CD4-positive, alpha-beta T cell treated with Interleukin-6 at 100 ng/mL for 8 hours (primary cell): ENCODE results near the gene VAV1.
A peak's percentile ranks its signal among the peaks of the same experiment; 100 is the strongest.
"Not testable (repeated sequence)": the region's sequence is repeated elsewhere in the genome, so short reads cannot be mapped to it uniquely, and the experiment has no call there.

Experiments used
- DNase-seq: peaks from one replicate; pipeline ENCODE4 v3.0.0-alpha.2; 2020; ENCODE audit warnings: mixed read lengths, low spot score

The VAV1 gene

DNA sequence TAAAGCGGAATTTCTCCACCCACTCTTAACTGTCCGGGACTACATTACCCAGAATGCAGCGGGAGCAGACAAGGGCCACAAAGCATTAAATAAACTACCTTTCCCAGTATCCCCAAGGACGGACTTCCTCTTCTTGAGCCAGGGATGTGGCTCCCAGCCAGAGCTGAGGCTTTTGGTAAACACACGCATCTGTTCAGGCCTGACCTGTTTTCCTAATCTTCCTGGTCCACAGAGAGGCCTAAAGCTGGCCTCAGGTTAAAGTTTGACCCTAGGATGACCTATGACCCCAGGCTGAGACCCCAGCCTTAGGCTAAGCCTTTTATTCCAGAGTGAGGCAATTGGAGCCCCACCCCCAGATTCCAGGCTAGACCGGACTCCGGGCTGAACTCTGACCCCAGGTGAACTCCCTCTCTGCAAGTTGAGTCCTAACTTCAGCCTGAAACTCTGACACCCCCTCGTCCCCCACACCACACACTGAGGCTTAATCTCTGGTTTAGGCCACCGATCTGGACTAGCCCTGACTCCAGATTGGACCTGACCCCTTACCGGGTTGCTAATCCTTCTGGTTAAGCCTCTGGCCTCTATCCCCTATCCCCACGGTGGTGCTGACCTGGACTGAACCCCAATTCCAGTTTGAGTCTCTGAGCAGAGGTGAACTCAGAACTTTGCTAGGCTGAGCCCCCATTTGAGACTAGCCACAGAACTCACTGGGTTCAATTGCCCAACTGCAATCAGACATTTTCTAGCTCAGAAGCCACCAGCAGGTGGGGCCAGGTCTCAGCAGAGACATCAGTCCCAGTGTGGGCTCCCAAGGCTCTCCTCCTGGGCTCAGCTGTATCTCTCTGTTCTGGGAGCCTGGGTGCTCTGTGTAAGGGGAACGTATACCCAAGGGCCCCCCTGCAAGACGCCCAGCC lies 34.4 kb upstream of the VAV1 start:
- peak; percentile 80 for DNase-seq

DNA sequence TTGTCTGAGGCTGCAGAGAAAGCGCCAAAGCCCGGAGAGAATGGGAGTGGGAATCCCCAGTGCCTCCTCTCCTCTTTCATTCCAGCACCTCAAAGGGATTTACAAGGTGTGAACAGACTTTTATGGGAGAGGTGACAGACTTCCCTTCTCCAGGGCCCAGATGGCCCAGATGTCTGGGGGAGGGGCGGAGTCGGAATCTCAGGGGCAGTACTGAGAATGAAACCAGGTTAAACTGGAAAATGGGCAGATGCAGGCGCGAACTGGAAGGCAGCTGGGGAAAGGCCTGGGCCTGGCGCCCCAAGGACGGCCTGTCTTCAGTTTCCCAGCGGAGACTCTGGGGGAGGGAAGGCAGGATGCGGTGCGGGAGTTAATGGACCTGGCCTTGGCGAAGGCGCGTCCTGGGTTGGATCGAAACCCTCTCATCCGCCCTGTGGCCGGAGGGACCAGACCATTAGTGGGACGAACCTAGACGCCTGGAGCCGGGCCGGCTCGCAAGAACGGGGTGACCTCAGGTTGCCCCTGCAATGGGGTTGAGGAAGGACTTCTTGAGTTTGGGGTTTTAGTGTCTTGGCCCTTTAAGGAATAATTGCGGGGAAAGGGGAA lies 33.6 kb upstream of the VAV1 start:
- DNase-seq, result no peak

GRCh38 chr19:6739390-6739882 lies 33.1 kb upstream of the VAV1 start, which contains the start of gene TRIP10:
Gene TRIP10, plus strand, starts transcription at chr19:6739680. Its CDS starts 82 bp downstream, at chr19:6739762.
- DNase-seq, result peak; percentile 78

GRCh38 chr19:6739883-6740588 lies 32.5 kb upstream of the VAV1 start:
- DNase-seq, result no peak

DNA sequence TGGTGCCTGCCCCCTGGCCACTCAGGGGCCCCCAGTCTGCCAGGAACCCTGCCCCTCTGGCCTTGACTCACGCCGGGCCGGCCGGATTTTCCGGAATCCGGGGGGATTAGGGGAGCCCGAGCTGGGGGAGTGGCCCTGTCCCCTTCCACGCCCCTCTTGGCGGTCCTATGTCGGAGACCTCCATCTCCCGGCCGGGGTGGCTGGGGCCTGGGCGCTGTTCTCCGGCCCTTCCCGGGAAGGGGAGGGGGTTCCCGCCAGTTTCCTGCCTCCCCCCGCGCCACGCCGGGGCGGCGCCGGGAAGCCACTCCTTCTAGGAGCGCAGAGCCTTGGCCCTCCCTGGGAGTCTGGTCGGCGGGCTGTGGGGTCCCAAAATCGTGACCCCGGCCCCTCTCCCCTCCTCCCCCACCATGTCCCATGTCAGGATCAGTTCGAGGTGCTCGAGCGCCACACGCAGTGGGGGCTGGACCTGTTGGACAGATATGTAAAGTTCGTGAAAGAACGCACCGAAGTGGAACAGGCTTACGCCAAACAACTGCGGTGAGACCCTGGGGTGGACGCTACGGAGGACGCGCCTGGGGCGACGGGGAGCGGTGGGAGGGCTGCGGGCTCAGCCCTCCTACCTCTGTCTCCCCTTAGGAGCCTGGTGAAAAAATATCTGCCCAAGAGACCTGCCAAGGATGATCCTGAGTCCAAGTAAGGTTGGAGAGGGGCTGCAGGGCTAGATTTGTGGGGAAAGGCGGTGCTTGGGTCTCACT lies 31.7 kb upstream of the VAV1 start:
- no peak for DNase-seq

GRCh38 chr19:6743066-6743465 lies 29.4 kb upstream of the VAV1 start:
- no peak for DNase-seq

DNA sequence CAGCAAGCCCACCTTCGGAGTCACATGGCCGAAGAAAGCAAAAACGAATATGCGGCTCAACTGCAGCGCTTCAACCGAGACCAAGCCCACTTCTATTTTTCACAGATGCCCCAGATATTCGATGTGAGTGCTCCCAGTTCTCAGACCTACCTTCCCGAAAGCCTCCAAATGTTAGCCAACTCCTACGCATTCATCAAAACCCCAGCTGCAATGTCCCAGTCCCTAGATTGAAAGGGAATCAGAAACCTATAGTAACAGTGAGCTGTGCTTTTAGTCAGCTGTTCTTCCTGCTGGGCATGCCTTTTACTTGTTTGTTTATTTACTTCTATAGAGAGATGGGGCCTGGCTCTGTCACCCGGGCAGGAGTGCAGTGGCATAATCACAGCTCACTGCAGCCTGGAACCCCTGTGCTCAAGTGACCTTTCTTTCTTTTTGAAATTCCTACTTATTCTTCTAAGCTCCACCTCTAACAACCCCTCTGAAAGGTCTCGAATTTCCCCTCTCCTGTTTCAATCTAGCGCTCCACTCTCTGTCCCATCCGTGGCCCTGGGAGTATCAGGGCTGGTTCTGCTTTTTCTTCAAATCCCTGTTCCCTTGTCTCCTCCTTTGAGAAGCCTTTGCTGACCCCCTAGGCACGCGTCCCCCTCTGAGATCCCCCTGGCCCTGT lies 28.7 kb upstream of the VAV1 start:
- no peak for DNase-seq

DNA sequence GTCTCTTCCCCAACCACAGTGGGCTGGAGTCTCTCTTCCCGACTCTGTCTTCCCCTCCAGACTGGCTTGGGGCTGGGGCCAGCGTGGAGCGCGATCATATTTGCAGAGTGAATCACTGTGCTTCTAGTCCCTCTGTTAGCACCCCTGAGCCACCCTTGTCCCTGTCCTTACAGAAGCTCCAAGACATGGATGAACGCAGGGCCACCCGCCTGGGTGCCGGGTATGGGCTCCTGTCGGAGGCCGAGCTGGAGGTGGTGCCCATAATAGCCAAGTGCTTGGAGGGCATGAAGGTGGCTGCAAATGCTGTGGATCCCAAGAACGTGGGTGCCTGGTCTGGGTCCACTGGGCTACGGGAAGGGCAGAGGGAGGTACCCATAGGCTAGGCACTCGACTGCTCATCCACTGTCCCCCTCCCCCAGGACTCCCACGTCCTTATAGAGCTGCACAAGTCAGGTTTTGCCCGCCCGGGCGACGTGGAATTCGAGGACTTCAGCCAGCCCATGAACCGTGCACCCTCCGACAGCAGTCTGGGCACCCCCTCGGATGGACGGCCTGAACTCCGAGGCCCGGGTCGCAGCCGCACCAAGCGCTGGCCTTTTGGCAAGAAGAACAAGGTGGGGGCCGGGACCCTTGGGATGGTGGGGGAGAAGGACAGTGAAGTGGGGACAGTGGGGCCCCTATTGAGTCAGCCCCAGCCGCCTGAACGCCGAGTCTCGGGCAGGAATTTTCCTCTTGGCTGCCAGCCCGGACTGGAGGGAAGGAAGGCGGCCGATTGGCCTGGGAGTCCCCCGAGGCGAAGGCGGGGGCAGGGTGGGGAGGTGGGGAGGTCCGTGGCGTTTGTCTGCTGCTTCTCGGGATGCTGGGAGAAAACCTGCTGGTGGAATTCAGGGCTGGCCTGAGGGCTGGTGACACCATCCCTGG lies 27.9 kb upstream of the VAV1 start:
- no peak for DNase-seq

DNA sequence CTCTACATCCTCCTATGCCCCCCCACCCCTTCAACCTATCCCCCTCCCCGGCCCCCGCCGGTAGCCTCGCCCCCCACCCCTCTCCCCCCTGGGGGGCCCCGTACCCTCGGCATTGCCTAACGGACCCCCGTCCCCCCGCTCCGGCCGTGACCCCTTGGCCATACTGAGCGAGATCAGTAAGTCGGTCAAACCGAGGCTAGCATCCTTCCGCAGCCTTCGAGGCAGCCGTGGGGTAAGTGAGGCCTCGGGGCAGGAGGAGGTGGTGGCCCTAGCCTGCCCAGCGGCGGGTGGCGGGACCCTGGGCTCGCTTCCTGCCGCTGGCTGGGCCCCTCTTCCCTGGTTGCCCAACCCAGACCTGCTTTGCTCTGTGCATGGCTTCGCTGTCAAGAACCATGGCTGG lies 26.5 kb upstream of the VAV1 start:
- no peak for DNase-seq

- not testable (repeated sequence) for DNase-seq
Measured at GRCh38 chr19:6748543-6748942, 24.0 kb upstream of the VAV1 start.

DNA sequence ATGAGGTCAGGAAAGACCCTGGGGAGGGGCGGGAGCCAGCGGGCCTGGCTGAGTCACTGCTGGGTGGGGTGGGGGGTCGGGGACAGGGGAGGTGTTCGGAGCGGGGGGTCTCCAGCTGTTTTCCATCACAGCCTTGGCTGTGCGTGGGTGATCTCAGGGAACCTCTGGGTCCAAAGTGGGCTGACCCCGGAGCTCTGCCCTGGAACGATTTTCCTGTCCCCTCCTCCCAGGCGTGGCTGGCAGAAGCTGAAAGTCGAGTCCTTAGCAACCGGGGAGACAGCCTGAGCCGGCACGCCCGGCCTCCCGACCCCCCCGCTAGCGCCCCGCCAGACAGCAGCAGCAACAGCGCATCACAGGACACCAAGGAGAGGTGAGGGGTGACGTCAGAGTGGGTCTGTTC lies 22.4 kb upstream of the VAV1 start:
- DNase-seq, result no peak

GRCh38 chr19:6751189-6751588 lies 21.3 kb upstream of the VAV1 start:
- no peak for DNase-seq

- DNase-seq, result no peak
Measured at GRCh38 chr19:6752256-6753177, 20.0 kb upstream of the VAV1 start.

- peak; percentile 69 for DNase-seq
Measured at GRCh38 chr19:6753178-6754031, 19.1 kb upstream of the VAV1 start.

DNA sequence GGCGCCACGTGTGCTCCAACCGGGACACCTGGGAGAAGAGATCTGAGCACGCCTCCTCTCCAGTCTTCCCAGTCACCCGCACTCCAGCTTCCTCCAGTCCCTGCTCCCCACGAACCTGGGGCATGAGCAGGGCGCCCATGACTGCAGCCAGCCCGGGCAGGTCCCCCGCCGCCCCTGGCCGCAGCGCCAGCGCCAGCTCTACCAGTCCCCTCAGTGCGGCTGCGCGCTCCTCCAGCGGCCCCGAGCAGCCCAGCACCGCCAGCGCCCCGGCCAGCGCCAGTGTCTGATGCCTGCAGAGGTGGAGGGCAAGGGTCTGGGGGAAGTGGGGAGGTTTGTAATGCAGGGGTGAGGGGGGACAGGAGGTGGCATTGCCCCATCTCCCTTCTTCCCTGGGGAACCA lies 18.4 kb upstream of the VAV1 start:
- DNase-seq, result no peak

GRCh38 chr19:6754653-6755463 lies 17.6 kb upstream of the VAV1 start:
- no peak for DNase-seq

GRCh38 chr19:6760606-6761005 lies 11.9 kb upstream of the VAV1 start:
- no peak for DNase-seq
